Stimulated activated CD8-positive, alpha-beta memory T cell treated with anti-CD3 and anti-CD28 coated beads, Interleukin-4, amount 100 ng/mL, for 24 hours (primary cell): Measurements from ENCODE around the gene TK1.
"Not testable (repeated sequence)": the region's sequence is repeated elsewhere in the genome, so short reads cannot be mapped to it uniquely, and the experiment has no call there.

Experiments used
- DNase-seq: peaks from one replicate; pipeline ENCODE4 v3.0.0-alpha.2; 2020; ENCODE audit warnings: low read depth

TK1 gene

GRCh38 chr17:78176548-78177025 lies 10.3 kb downstream of the TK1 start:
- DNase-seq = peak; percentile 61

DNA sequence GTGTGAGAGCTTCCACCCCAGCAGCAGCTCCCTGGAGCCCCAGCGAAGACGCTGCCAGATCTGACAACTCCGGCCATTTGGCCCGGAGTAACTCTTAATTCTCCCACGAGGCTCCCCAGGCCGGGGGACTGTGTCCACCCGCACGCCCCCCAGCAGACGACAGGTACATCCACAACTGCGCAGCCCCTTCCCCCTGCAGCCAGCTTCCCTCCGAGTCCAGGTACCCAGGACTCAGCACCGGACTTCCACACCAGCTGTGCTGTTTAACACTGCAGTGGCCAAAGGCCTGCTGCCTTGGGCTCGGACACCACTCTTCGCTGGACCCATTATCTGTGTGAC lies 11.2 kb downstream of the TK1 start:
- DNase-seq = no peak

- no peak for DNase-seq
Measured at GRCh38 chr17:78174870-78175642, 11.8 kb downstream of the TK1 start.

DNA sequence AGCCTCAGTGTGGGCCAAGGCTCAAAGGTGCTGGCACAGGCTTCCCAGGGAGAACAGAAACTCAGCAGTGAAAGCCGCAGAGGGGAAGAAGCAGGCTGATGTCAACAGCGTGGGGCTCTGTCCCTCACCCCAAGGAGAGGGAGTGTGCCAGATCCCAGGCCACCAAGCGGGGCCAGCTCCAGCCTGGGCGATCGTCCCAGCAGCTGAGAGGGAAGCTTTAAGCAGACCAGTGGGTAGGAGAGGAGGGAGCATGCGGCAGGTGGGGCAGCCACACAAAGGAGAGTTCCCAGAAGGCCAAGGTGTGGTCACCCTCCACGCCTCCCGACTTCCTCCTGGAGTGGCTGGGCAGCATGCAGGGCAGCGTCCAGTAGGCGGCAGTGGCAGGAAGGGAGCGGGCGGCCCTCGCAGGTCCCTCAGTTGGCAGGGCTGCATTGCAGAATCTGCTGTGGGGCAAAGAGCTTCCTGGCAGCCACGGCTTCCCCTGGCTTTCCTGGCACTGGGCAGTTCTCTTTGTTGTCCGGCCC lies 12.4 kb downstream of the TK1 start:
- no peak for DNase-seq

- no peak for DNase-seq
Measured at GRCh38 chr17:78173097-78173715, 13.6 kb downstream of the TK1 start.

DNA sequence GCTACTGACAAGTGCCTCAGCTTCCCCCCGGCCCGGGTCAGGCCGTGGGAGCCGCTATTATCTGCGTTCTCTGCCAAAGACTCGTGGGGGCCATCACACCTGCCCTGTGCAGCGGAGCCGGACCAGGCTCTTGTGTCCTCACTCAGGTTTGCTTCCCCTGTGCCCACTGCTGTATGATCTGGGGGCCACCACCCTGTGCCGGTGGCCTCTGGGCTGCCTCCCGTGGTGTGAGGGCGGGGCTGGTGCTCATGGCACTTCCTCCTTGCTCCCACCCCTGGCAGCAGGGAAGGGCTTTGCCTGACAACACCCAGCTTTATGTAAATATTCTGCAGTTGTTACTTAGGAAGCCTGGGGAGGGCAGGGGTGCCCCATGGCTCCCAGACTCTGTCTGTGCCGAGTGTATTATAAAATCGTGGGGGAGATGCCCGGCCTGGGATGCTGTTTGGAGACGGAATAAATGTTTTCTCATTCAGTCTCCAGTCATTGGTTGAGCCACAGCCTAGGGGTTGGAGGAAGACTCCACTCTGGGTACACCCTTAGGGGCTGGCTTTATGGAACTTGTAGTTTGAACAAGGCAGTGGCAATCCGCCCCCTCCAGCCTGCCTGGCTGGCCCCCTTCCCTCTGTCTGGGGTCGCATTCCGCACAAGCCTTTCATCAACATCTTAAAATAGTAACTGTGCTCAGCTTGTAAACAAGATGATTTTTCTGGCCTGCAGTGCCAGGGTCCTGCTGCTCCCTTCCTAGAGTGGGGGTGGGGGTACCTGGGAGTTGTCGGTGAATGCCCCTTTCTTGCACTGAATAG lies 14.4 kb downstream of the TK1 start:
- DNase-seq = no peak

DNA sequence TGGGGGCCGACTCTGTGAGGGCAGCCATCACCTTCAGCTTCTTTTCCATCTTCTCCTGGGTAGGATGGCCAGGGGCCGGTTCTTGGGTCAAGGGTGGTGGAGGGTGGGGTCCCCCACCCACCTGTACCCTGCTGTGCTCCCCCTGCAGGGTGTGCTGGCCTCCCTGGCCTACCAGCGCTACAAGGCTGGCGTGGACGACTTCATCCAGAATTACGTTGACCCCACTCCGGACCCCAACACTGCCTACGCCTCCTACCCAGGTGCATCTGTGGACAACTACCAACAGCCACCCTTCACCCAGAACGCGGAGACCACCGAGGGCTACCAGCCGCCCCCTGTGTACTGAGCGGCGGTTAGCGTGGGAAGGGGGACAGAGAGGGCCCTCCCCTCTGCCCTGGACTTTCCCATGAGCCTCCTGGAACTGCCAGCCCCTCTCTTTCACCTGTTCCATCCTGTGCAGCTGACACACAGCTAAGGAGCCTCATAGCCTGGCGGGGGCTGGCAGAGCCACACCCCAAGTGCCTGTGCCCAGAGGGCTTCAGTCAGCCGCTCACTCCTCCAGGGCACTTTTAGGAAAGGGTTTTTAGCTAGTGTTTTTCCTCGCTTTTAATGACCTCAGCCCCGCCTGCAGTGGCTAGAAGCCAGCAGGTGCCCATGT lies 15.1 kb downstream of the TK1 start:
- DNase-seq = not testable (repeated sequence)

- DNase-seq = no peak
Measured at GRCh38 chr17:78170692-78171590, 15.9 kb downstream of the TK1 start.

DNA sequence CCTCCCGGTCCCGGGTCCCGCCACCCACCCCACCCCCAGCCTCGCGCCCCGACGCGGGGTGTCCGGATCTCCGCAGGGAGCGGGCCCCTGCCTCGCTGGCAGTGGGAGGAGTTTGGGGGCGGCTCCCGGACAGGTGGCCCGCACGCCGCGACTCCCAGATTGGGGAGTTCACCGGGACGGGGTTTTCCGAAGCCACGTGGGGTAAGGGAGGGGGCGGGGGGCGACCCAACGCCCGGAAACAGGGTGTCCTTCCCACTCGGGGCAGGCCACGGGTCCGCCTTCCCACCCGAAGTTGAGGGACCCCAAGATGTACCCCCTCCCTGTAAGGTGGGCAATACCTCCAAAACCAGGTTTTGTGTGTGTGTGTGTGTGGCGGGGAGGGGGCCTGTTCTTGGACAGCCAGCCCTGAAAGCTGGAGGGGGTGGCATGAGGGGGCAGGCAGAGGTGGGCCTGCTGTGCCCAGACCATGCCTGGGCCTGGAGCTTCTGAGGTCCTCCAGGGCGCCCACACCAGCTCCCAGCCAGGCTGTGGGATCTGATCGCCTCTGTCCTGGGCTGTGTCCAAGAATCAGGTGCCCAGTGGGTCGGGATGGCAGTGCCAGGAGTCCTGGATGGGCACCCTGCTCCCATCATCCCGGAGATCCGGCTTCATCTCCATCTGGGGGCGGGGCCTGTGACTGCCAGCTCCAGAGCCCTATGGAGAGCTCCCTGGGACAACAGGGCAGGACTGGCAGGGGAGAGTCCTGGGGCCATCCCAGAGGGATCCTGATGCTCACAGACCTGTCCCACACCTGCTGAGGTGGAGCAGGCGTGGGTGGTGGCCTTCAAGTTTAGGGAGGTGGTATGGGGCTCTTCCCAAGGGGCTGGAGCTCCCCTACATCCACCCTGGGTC lies 17.7 kb downstream of the TK1 start:
- DNase-seq = peak; percentile 51

DNA sequence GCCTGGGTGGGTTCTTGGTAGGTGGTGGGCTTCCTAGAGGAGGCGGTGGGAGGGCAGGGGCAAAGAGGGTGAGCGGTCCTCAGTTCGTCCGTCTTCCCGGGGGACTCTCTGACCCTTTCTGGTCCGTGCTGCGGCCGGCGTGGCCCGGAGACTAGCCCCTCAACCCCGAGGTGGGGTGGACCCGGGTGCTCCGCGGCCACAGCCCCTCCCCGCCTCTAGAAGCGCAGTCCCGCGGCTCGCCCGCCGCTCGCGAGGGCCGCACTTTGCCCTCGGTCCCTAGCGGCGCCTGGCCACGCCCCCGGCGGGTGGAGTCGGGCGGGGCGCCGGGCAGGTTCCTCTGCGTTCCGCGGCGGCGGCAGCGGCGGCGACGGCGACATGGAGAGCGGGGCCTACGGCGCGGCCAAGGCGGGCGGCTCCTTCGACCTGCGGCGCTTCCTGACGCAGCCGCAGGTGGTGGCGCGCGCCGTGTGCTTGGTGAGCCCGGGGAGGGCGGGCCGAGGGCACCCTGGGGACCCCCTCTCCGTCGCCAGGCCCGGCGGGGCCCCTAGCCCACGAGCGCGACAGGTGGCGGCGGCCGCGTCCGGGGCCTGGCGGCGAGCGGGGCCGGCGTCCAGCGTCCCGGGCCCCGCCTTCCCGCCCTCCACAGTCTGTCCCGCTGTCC lies 18.5 kb downstream of the TK1 start, which contains the start of gene SYNGR2:
Gene SYNGR2, plus strand, starts transcription at position 340 of the 661 bp plus-strand sequence. Its CDS starts 36 bp downstream, at position 376.
- DNase-seq = peak; percentile 75

DNA sequence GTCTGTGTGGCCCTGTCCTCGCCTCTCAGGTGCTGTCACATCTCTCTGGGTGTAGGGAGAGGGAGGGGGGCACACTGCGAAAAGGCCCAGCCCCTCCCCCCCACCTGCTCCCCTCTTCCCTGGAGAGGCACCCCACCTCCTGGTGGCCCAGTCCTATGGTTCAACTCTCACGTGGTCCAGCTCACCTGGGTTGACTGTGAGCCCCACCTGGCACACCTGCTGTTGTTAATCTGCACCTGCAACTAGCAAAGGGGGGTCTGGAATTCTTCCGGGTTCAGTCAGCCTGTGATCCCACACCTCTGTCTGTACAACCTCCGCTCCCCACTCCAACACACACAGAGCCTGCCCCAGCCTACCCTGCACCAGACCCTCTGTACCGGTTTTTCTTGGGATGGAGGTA lies 20.4 kb downstream of the TK1 start:
- DNase-seq = no peak

DNA sequence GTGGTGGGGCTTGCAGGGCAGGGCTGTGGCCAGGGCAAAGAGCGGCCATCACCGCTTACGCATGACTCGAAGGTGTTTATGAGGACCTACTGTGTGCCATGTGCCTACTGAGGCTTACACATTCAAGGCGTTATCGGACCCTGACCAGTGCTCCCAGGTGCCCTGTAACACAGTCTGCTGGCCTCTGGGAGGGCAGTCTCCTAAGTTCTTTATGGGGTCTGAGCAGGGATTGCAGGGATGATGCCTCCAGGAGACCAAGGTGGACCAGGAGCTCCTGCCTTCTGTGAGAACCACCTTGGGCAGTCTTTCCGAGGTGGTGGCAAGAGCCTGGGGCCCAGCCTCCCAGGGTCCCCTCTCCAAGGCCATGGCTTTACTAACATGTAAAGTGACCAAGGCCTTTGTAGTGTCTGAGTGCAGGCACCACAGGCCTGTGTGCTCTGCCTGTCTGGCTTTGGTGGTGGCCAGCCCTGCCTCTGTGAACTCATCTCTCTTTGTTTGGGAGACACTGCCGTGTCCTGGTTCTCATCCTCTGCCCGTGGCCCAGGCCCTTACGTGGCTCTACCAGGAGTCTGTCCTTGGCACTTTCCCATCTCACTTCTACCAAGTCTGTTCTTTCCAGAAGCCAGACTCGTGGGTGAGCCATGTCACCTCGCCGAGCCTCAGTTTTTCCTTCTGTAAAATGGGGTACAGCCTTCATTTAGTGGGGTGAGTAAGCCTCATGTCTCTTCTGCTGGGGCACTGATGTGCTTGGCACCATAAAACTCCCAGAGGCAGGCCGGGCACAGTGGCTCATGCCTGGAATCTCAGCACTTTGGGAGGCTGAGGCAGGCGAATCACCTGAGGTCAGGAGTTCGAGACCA lies 21.9 kb downstream of the TK1 start:
- DNase-seq = no peak

DNA sequence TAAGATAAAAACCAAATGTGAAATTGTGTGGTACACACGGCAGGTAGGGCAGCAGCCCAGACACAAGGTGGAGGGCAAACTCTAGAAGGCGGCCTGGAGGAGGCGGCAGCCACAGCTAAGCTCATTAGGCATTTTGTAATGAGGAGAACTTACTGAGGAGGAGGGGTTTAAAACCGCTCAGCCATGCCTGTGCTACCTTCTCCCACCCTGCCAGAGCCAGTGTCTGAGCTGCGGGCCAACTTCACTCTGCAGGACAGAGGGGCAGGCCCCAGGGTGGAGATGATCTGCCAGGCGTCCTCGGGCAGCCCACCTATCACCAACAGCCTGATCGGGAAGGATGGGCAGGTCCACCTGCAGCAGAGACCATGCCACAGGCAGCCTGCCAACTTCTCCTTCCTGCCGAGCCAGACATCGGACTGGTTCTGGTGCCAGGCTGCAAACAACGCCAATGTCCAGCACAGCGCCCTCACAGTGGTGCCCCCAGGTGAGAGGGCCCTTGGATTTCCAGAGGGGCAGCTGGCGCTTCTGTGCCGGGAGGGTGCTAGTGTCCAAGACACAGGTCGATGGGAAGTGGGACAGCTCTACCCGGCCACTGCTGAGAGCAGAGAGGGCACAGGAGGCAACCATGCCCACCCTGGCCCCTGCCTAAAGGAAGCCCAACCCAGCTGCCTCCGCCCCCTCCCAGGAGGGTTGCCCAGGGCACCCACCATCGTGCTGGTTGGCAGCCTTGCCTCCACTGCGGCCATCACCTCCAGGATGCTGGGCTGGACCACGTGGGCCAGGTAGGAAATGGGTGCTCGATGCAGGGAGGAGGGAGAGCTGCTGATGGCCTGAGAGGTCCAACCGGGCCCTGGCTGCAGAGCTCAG lies 22.7 kb downstream of the TK1 start:
- no peak for DNase-seq

DNA sequence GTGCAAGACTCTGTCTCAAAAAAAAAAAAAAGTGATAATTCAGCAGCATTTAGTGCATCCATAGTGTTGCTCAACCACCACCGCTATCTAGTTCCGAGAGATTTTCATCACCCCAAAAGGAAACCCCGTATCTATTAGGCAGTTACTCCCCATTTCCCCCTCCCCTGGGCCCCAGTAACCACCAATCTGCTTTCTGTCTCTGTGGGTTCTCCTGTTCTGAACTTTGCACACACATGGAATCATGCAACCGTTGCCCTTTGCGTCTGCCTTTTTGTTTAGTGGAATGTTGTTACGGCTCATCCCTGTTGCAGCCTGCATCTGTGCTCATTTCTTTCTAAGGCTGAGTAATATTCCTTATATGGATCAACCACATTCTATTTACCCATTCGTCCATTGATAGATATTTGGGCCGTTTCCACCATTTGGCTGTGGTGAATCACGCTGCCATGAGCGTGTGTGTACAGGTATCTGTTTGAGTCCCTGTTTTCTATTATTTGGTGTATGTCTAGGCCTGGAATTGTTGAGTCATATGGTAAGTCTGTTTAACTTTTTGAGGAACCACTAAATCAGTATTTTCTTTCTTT lies 27.2 kb downstream of the TK1 start:
- no peak for DNase-seq

DNA sequence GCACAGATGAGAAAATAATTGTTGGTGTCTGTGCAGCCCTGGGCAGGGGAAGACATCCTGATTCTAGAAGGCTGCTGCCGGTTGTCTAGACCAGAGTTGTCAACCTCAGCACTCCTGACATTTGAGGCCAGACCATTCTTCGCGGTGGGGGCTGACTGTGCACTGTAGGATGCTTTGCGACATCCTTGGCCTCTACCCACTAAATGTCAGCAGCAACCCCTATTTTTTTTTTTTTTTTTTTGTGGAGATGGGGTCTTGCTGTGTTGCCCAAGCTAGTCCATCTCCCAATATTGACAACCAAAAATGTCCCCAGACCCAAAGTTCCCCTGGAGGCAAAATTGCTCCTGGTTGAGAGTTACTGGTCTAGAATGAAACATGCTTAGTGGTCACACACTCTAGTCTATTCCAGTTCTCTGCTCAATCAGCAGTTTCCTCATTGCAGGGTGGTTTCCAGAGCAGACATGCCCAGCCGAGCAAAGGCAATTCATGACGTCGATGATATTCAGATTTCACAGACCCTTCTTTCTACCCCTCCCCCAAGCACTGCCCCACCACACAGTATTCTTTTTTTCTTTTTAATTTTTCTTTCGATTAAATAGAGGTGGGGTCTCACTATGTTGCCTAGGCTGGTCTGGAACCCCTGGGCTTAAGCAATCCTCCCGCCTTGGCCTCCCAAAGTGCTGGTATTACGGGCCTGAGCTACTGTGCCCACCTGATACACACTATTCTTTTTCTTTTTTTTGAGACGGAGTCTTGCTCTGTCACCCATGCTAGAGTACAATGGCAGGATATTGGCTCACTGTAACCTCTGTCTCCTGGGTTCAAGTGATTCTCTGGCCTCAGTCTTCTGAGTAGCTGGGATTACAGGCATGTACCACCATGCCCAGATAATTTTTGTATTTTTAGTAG lies 31.7 kb downstream of the TK1 start:
- no peak for DNase-seq

GRCh38 chr17:78151514-78152008 lies 35.3 kb downstream of the TK1 start:
- DNase-seq = no peak
